Endothelial cell of umbilical vein (primary cell): ENCODE measurements around the gene RASGRP1. TPM values are rescaled to one million over a fixed set of nuclear protein-coding genes. Genes with fewer than 3 reads are reported as not detected.
A peak's percentile ranks its signal among the peaks of the same experiment; 100 is the strongest.

Experiments
- BruUV-seq: library from RNA; stranded (reverse); fragments of 400-500 nt; replicated peaks from 2 replicates; lab custom pipeline; 2021; lab: Mats Ljungman, UMichigan
- CTCF ChIA-PET: fragments of 300-600, 350-600 bp; sonication (Branson Sonifier 250); formaldehyde crosslinking; loops from one replicate; lab custom pipeline; 2021; ENCODE audit warnings: antibody characterized with exemption, inconsistent platforms; lab: Charles Lee
- POLR2A ChIA-PET: fragments of 300-600, 350-600 bp; sonication (Branson Sonifier 250); formaldehyde crosslinking; loops from one replicate; lab custom pipeline; 2021; ENCODE audit warnings: antibody characterized with exemption, inconsistent platforms; lab: Charles Lee
- DNase-seq: peaks from one replicate; pipeline ENCODE4 v3.0.0-alpha.2; 2011; ENCODE audit warnings: low read depth, low spot score
- FAIRE-seq: peaks from 2 replicates; lab custom pipeline; 2011; peaks lifted over from hg19 to GRCh38; lab: Jason Lieb, UNC
- H2AFZ ChIP-seq: 2 replicates; pipeline ENCODE4 v1.6.0; 2012; ENCODE audit warnings: low read depth, low read length, control low read depth, inconsistent platforms
- H3K27ac ChIP-seq: 2 replicates; pipeline ENCODE4 v1.5.1; 2011; ENCODE audit warnings: low read depth, mild to moderate bottlenecking, control low read depth, low read length, moderate library complexity; ENCODE audit not compliant: insufficient read depth
- H3K27me3 ChIP-seq, 2 experiments: 2 replicates each; pipeline versions ENCODE4 v1.6.0 to v1.6.1; 2011; ENCODE audit warnings: low read length in 2 of 2, mixed read lengths in 1 of 2; ENCODE audit not compliant: control insufficient read depth in 2 of 2, insufficient read depth in 2 of 2
- H3K36me3 ChIP-seq, 2 experiments: 2 replicates in 1 of 2; 3 replicates in 1 of 2; pipeline ENCODE4 v1.5.1; 2011; ENCODE audit warnings: low read length in 2 of 2, mild to moderate bottlenecking in 1 of 2, moderate library complexity in 1 of 2; ENCODE audit not compliant: control insufficient read depth in 2 of 2, insufficient read depth in 2 of 2; ENCODE audit errors: extremely low read depth in 1 of 2
- H3K4me1 ChIP-seq: 3 replicates; pipeline ENCODE4 v1.5.1; 2011; ENCODE audit warnings: mild to moderate bottlenecking, low read length; ENCODE audit not compliant: control insufficient read depth, insufficient read depth; ENCODE audit errors: extremely low read depth
- H3K4me2 ChIP-seq: 2 replicates; pipeline ENCODE4 v1.6.1; 2011; ENCODE audit warnings: low read length, control low read depth, mixed read lengths; ENCODE audit not compliant: insufficient read depth
- H3K4me3 ChIP-seq, 3 experiments: fragments of 200-600 bp in 1 of 3; sonication (generic), shearing (Covaris generic) in 1 of 3; replicated peaks in 1 of 3; 2 replicates each; pipeline ENCODE4 v1.5.1; 2011 to 2016; ENCODE audit warnings: control low read depth in 3 of 3, low read length in 3 of 3, mild to moderate bottlenecking in 2 of 3, inconsistent platforms in 1 of 3, low read depth in 1 of 3, moderate library complexity in 1 of 3; ENCODE audit not compliant: insufficient read depth in 1 of 3
- H3K79me2 ChIP-seq: 2 replicates; pipeline ENCODE4 v1.6.0; 2012; ENCODE audit warnings: low read length, inconsistent platforms; ENCODE audit not compliant: control insufficient read depth, insufficient read depth
- H3K9ac ChIP-seq: replicated peaks from 2 replicates; pipeline ENCODE3; 2011; ENCODE audit warnings: low read length, control low read depth; ENCODE audit not compliant: insufficient read depth; ENCODE audit errors: extremely low read depth
- H3K9me1 ChIP-seq: replicated peaks from 3 replicates; pipeline ENCODE4 v1.6.0; 2011; ENCODE audit warnings: mild to moderate bottlenecking, low read length; ENCODE audit not compliant: control insufficient read depth, insufficient read depth; ENCODE audit errors: extremely low read depth
- H3K9me3 ChIP-seq: replicated peaks from 2 replicates; pipeline ENCODE4 v1.5.1; 2012; ENCODE audit warnings: low read length, inconsistent platforms; ENCODE audit not compliant: control insufficient read depth, insufficient read depth
- H4K20me1 ChIP-seq: replicated peaks from 2 replicates; pipeline ENCODE3; 2011; ENCODE audit warnings: mild to moderate bottlenecking, low read length; ENCODE audit not compliant: control insufficient read depth, insufficient read depth; ENCODE audit errors: extremely low read depth
- CTCF ChIP-seq, 2 donors: IDR thresholded peaks; 1 replicate in 1 of 2; 2 replicates in 1 of 2; pipeline ENCODE4 v1.5.1; 2011; ENCODE audit warnings: low read length in 2 of 2, mild to moderate bottlenecking in 2 of 2, moderate library complexity in 2 of 2, control low read depth in 1 of 2, inconsistent platforms in 1 of 2, low read depth in 1 of 2; ENCODE audit not compliant: insufficient read depth in 1 of 2; ENCODE audit errors: extremely low read depth in 1 of 2
- EZH2 ChIP-seq: IDR thresholded peaks from 2 replicates; pipeline ENCODE4 v1.6.1; 2012; ENCODE audit warnings: borderline replicate concordance, low read depth, mild to moderate bottlenecking, moderate library complexity, low read length, inconsistent platforms; ENCODE audit not compliant: severe bottlenecking
- FOS ChIP-seq: IDR thresholded peaks from 2 replicates; pipeline ENCODE4 v1.6.1; 2011; ENCODE audit warnings: mild to moderate bottlenecking, low read length, moderate library complexity, borderline replicate concordance; ENCODE audit not compliant: insufficient read depth
- GATA2 ChIP-seq: IDR thresholded peaks from 2 replicates; pipeline ENCODE4 v1.7.0; 2011; ENCODE audit warnings: low read depth, mild to moderate bottlenecking, moderate library complexity, mixed read lengths, low read length; ENCODE audit not compliant: insufficient read length, insufficient read depth
- JUN ChIP-seq: IDR thresholded peaks from 2 replicates; pipeline ENCODE4 v1.6.1; 2011; ENCODE audit warnings: borderline replicate concordance, low read depth; ENCODE audit not compliant: insufficient read length, insufficient read depth
- MYC ChIP-seq: IDR thresholded peaks from one replicate; pipeline ENCODE4 v1.6.1; 2011; ENCODE audit warnings: mild to moderate bottlenecking, low read depth, low read length
- POLR2A ChIP-seq: IDR thresholded peaks from 2 replicates; pipeline ENCODE4 v1.6.1; 2012; ENCODE audit warnings: low read depth, mild to moderate bottlenecking, control low read depth, low read length
- POLR2AphosphoS5 ChIP-seq: IDR thresholded peaks from 2 replicates; pipeline ENCODE4 v1.6.1; 2012; ENCODE audit warnings: low read depth, mild to moderate bottlenecking, control low read depth, low read length, moderate library complexity; ENCODE audit not compliant: insufficient read depth
- dilution Hi-C: fragments of 300-500 bp; cut with MboI; formaldehyde crosslinking; loops from one replicate; pipeline ENCODE4 v1.15.0; 2019; ENCODE audit warnings: low sequenced_read_pairs; ENCODE audit not compliant: extremely low pct_ligation_motif_present
- intact Hi-C: fragments of 100-400 bp; cut with micrococcal nuclease; formaldehyde crosslinking; loops from one replicate; pipeline ENCODE4 v1.10.0; 2022
- polyA plus RNA-seq, 4 experiments: library from polyadenylated mRNA; depleted of rRNA in 3 of 4; stranded (reverse) in 3 of 4; unstranded in 1 of 4; fragments of >200 nt; gene quantifications; 2 replicates each; pipeline versions ENCODE4 v1.2.1 to v1.2.3, GENCODE V29; 2011 to 2012; ENCODE audit warnings: missing spikeins in 1 of 4
- total RNA-seq: library from RNA; stranded (reverse); gene quantifications from 2 replicates; pipeline ENCODE4 v1.2.3, GENCODE V29; 2021
- TF ChIP-seq, protein P1 (sequence below): IDR thresholded peaks from 2 replicates; pipeline ENCODE4 v1.6.1; 2011; ENCODE audit not compliant: insufficient read depth, insufficient read length

RASGRP1 gene
- total and polyA plus RNA-seq, 2 donors (not counting 3 experiments of a cell fraction or from before 2014, with no cell fraction given), result 0.15 to 0.38 TPM

DNA sequence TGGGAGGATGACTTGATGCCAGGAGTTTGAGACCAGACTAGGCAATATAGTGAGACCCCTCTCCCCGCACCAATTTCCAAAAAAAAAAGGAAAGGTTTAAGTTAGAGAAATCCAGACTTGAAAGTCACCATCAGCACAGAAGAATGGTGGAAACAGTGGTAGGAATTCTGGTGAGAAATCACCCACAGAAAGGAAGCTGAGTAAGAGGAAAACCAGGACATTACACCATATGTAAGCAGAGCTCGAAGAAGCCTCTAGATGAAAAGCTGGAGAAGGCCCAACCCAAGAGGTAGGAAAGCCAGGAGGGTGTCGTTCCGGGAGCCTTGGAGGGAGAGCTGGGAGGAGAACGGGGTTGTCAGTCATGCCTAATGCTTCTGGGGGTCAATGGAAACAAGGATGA is 40.5 kb downstream of the RASGRP1 start:
- Histone ChIP-seq H2AFZ (no peak overlapping the region), H4K20me1 (no peaks in the 10 kb centered on the region), H3K4me2 (no peak overlapping the region), H3K27ac (no peak overlapping the region), H3K79me2 (no peaks in the 10 kb centered on the region), H3K9me3 (no peaks in the 10 kb centered on the region), H3K9me1 (no peaks in the 10 kb centered on the region), H3K4me3 (no peak overlapping the region), H3K9ac (no peak overlapping the region), H3K36me3 (no peaks in the 10 kb centered on the region), H3K4me1 (no peaks in the 10 kb centered on the region), H3K27me3 (peaks cover 7 to 22% of the 10 kb centered on the region in 2 experiments)
- dilution Hi-C loops, result no loop called here
- no TSS peak for BruUV-seq
- FAIRE-seq (no peak), DNase-seq (no peak)
- peak; percentile 26 for TF ChIP-seq FOS
- TF ChIP-seq CTCF (IDR thresholded peaks at IDR 0.05; ENCODE audit: extremely low read depth in 1 of 2, insufficient read depth in 1 of 2, low read depth in 1 of 2, low read length in 2 of 2), result no peak
- intact Hi-C loops, result no loop called here
- CTCF ChIA-PET, result interaction anchor here (1.3 kb wide), 1 partner anchor 40 kb away, joined by 5 read pairs; the partner anchor contains the start of gene RASGRP1
- POLR2A ChIA-PET, result no interaction called here

DNA sequence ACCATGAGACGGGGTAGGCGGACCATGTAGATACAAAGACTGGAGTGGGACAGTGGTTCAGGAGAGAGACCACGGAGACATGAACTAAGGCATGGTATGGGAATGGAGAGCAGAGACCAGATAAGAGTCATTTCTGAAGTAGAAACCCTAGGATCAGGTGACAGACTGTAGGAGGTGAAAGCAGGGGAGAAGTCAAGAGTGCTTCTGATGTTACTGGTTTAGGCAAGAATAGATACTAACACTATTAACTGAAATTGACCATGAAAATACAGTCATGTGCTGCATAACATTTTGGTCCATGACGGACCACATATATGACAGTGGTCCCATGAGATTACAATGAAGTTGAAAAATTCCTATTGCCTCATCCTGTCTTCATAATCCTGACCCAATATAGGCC is 41.7 kb downstream of the RASGRP1 start:
- Histone ChIP-seq H3K4me1 (no peaks in the 10 kb centered on the region), H3K9me1 (no peaks in the 10 kb centered on the region), H3K27ac (no peak overlapping the region), H3K79me2 (no peaks in the 10 kb centered on the region), H4K20me1 (no peaks in the 10 kb centered on the region), H3K4me2 (no peak overlapping the region), H2AFZ (no peak overlapping the region), H3K9ac (no peak overlapping the region), H3K27me3 (peaks cover 9 to 30% of the 10 kb centered on the region in 2 experiments), H3K4me3 (no peak overlapping the region), H3K36me3 (no peaks in the 10 kb centered on the region), H3K9me3 (no peaks in the 10 kb centered on the region)
- DNase-seq (no peak), FAIRE-seq (no peak)
- no TSS peak for BruUV-seq
- CTCF ChIA-PET, result interaction anchor here (0.9 to 2.7 kb wide), 3 partner anchors 18 to 83 kb away, joined by 3 to 8 read pairs (median 4); partner anchors contain the start of gene RASGRP1
- TF ChIP-seq JUN (no peak), MYC (no peak), CTCF (IDR thresholded peaks at IDR 0.05; ENCODE audit: extremely low read depth in 1 of 2, insufficient read depth in 1 of 2, low read depth in 1 of 2, low read length in 2 of 2) (no peak), POLR2AphosphoS5 (no peak), GATA2 (no peak), FOS (no peak), POLR2A (no peak), EZH2 (no peak)
- TF ChIP-seq, protein P1, sequence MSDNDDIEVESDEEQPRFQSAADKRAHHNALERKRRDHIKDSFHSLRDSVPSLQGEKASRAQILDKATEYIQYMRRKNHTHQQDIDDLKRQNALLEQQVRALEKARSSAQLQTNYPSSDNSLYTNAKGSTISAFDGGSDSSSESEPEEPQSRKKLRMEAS, result no peak
- dilution Hi-C loops, result no loop called here
- intact Hi-C loops, result no loop called here
- POLR2A ChIA-PET, result no interaction called here
